Testis (tissue), 3 donors: Measurements from ENCODE around the gene BSDC1. TPM values are rescaled to one million over a fixed set of nuclear protein-coding genes. Genes with fewer than 3 reads are reported as not detected.
A peak's percentile ranks its signal among the peaks of the same experiment; 100 is the strongest.

ENCODE experiments used
- DNase-seq: peaks from one replicate; pipeline ENCODE4 v3.0.0-alpha.2; 2019
- H3K27ac ChIP-seq, 2 donors: fragments of 200-600 bp; sonication (generic); one replicate each; pipeline ENCODE4 v1.5.1; 2019
- H3K27me3 ChIP-seq: fragments of 200-600 bp; sonication (generic); one replicate; pipeline ENCODE4 v1.5.1; 2019
- H3K36me3 ChIP-seq: fragments of 200-600 bp; sonication (generic); one replicate; pipeline ENCODE4 v1.5.1; 2017; ENCODE audit warnings: low read depth; ENCODE audit errors: missing control alignments
- H3K4me1 ChIP-seq: fragments of 200-600 bp; sonication (generic); one replicate; pipeline ENCODE4 v1.5.1; 2019
- H3K4me3 ChIP-seq, 2 donors: fragments of 200-600 bp; sonication (generic); one replicate each; pipeline ENCODE4 v1.5.1; 2017 to 2019
- H3K9me3 ChIP-seq: fragments of 200-600 bp; sonication (generic); one replicate; pipeline ENCODE4 v1.5.1; 2017
- CTCF ChIP-seq, 3 experiments: fragments of 450-650 bp in 2 of 3; fragments of 200-600 bp in 1 of 3; sonication (generic) in 1 of 3; IDR thresholded peaks; one replicate each; pipeline ENCODE4 v1.5.1; 2016 to 2019; ENCODE audit warnings: antibody characterized with exemption in 3 of 3, mild to moderate bottlenecking in 2 of 3, moderate library complexity in 1 of 3
- POLR2A ChIP-seq: fragments of 450-650 bp; IDR thresholded peaks from one replicate; pipeline ENCODE4 v1.6.1; 2017; ENCODE audit warnings: antibody characterized with exemption, mild to moderate bottlenecking, moderate library complexity
- WGBS, 2 donors: methylation state at CpG; one replicate each; pipeline ENCODE4 v1.1.5; 2018; 5-methylcytosine and 5-hydroxymethylcytosine counted together
- intact Hi-C: fragments of 100-400 bp; cut with DNase I; formaldehyde crosslinking; loops from one replicate; pipeline ENCODE4 v1.15.1; 2023; ENCODE audit warnings: low total_unique reads
- polyA plus RNA-seq: library from polyadenylated mRNA; stranded (reverse); fragments of 350-450 nt; fragmentation: Illumina TruSeq; extraction: RNeasy Lipid Tissue Mini Kit (QIAGEN cat#74804); gene quantifications from one replicate; pipeline ENCODE4 v1.2.3, GENCODE V29; 2014; ENCODE audit warnings: low read depth, low replicate concordance; ENCODE audit not compliant: insufficient read depth
- total RNA-seq, 2 donors: library from RNA; depleted of rRNA; stranded (reverse); fragments of >200 nt; gene quantifications; one replicate each; pipeline ENCODE4 v1.2.3, GENCODE V29; 2016

BSDC1 gene
- total and polyA plus RNA-seq, 3 donors from 2014 or later = 130 to 234 (median 160) TPM

- H3K27ac ChIP-seq = peak overlapping the region; percentile 81 to 96
- no peaks in the 10 kb centered on the region for H3K9me3 ChIP-seq
- no peaks in the 10 kb centered on the region for H3K36me3 ChIP-seq
- WGBS, 2 donors = 39 to 46% methylated on average over 3 to 8 of the region's 8 CpGs
- no peak for DNase-seq
- intact Hi-C loops = loop anchor here (10.0 kb wide), 1 partner anchor 92 kb away; the partner anchor contains the start of gene FAM167B
- H3K27me3 ChIP-seq = no peaks in the 10 kb centered on the region
- peaks cover 56% of the 10 kb centered on the region for H3K4me1 ChIP-seq
- peak overlapping the region in 1 of 2 donors; percentile 75 for H3K4me3 ChIP-seq
- no peak for TF ChIP-seq CTCF (IDR thresholded peaks at IDR 0.05)
Observed at GRCh38 chr1:32336963-32337675, 57.1 kb downstream of the BSDC1 start.

GRCh38 chr1:32336591-32336932 is 57.7 kb downstream of the BSDC1 start:
- Histone ChIP-seq H3K27ac (peak overlapping the region; percentile 81 to 96), H3K4me3 (peak overlapping the region; percentile 75 to 94), H3K36me3 (no peaks in the 10 kb centered on the region), H3K4me1 (peaks cover 51% of the 10 kb centered on the region), H3K27me3 (no peaks in the 10 kb centered on the region), H3K9me3 (no peaks in the 10 kb centered on the region)
- intact Hi-C loops = loop anchor here (10.0 kb wide), 1 partner anchor 92 kb away; the partner anchor contains the start of gene FAM167B
- DNase-seq = no peak
- WGBS, 2 donors = 0 to 7% methylated on average over 5 to 15 of the region's 15 CpGs
- TF ChIP-seq CTCF (IDR thresholded peaks at IDR 0.05) (no peak), POLR2A (no peak)

GRCh38 chr1:32335790-32336590 is 58.3 kb downstream of the BSDC1 start, which contains the start of gene MARCKSL1:
Gene MARCKSL1 (minus strand): TSS chr1:32336233. CDS start chr1:32336033, 200 bp downstream.
- H3K27me3 ChIP-seq = no peaks in the 10 kb centered on the region
- peak within 1 kb of the TSS; percentile 81 to 96 for H3K27ac ChIP-seq
- no peaks in the 10 kb centered on the region for H3K36me3 ChIP-seq
- TF ChIP-seq POLR2A (peak; percentile 74), CTCF (IDR thresholded peaks at IDR 0.05) (no peak)
- no peaks in the 10 kb centered on the region for H3K9me3 ChIP-seq
- DNase-seq = peak; percentile 93
- 0 to 2% methylated on average over 9 to 27 of the region's 95 CpGs for WGBS, 2 donors
- intact Hi-C loops = loop anchor here (10.0 kb wide), 1 partner anchor 91 kb away; the partner anchor contains the start of gene FAM167B
- peak within 1 kb of the TSS; percentile 75 to 94 for H3K4me3 ChIP-seq
- H3K4me1 ChIP-seq = peaks cover 51% of the 10 kb centered on the region

GRCh38 chr1:32335535-32335789 is 58.8 kb downstream of the BSDC1 start:
- H3K4me3 ChIP-seq = peak overlapping the region; percentile 75 to 94
- TF ChIP-seq CTCF (IDR thresholded peaks at IDR 0.05) (no peak), POLR2A (no peak)
- H3K4me1 ChIP-seq = peaks cover 51% of the 10 kb centered on the region
- H3K9me3 ChIP-seq = no peaks in the 10 kb centered on the region
- no peaks in the 10 kb centered on the region for H3K27me3 ChIP-seq
- intact Hi-C loops = loop anchor here (10.0 kb wide), 1 partner anchor 91 kb away; the partner anchor contains the start of gene FAM167B
- WGBS, 2 donors = 0% methylated on average over 20 of the region's 34 CpGs; no CpG with 5 or more reads in 1 of the 2 donors
- no peaks in the 10 kb centered on the region for H3K36me3 ChIP-seq
- peak overlapping the region; percentile 81 to 96 for H3K27ac ChIP-seq
- no peak for DNase-seq
